Subcutaneous adipose tissue (tissue), 4 donors: ENCODE data around the gene NEK1. TPM values are rescaled to one million over a fixed set of nuclear protein-coding genes. Genes with fewer than 3 reads are reported as not detected.

ENCODE experiments used
- CTCF ChIP-seq: fragments of 450-650 bp; IDR thresholded peaks from one replicate; pipeline ENCODE4 v1.5.1; 2016; ENCODE audit warnings: low read depth, mild to moderate bottlenecking, control low read depth, antibody characterized with exemption, moderate library complexity
- total RNA-seq, 4 donors: library from RNA; depleted of rRNA; stranded (reverse); fragments of >200 nt; gene quantifications; one replicate each; pipeline ENCODE4 v1.1.0, GENCODE V29; 2016

Gene NEK1
- total RNA-seq, 4 donors from 2014 or later, result 10.7 to 15.9 (median 14.0) TPM

- TF ChIP-seq CTCF, result no peak
Measured at GRCh38 chr4:169379688-169380087, 232.7 kb downstream of the NEK1 start.

GRCh38 chr4:169377367-169377766 lies 235.0 kb downstream of the NEK1 start:
- TF ChIP-seq CTCF, result no peak

- TF ChIP-seq CTCF, result no peak
Measured at GRCh38 chr4:169376421-169376820, 236.0 kb downstream of the NEK1 start.

- TF ChIP-seq CTCF, result no peak
Measured at GRCh38 chr4:169372791-169373190, 239.6 kb downstream of the NEK1 start.

- TF ChIP-seq CTCF, result no peak
Measured at GRCh38 chr4:169369634-169370033, 242.7 kb downstream of the NEK1 start.

GRCh38 chr4:169367826-169368225 lies 244.6 kb downstream of the NEK1 start:
- TF ChIP-seq CTCF, result no peak

GRCh38 chr4:169366821-169367220 lies 245.6 kb downstream of the NEK1 start:
- no peak for TF ChIP-seq CTCF
